ENCODE measurements around the gene RELN. TPM values are rescaled to one million over a fixed set of nuclear protein-coding genes. Genes with fewer than 3 reads are reported as not detected.

The RELN gene
- total RNA-seq, 1 experiment from 2014 or later = 0.20 TPM

DNA sequence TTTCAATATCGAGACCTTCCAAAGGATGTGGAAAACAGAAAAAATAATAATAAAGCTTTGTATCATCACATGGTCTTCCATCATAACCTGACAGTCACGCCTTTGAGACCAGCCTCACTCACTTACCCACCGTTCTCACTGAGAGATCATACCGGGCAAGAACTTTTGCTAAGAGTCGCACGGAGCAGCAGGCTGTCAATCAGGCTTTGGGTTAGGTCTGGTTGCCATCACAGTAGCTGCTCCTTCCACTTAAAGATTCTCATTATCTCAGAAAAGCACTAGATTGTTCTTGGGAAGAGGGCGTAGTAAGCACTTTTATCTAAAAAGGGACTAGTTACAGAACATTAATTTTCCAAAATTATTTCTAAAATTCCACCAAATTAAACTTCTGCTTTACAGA lies 2.0 kb downstream of the RELN start:
- no peaks in the 10 kb centered on the region for H3K9me2 ChIP-seq (ENCODE audit: insufficient read depth)
- no peak overlapping the region for H3K4me3 ChIP-seq (replicated peaks in 1 of 2; ENCODE audit: low read depth in 1 of 2, low read length in 2 of 2)
- ChIA-PET POLR2A (no interaction called here), CTCF (no interaction called here), RAD21 (ENCODE audit: low non-redundant PET in 1 of 2, low total read pairs in 2 of 2, uncharacterized antibody in 2 of 2, unreplicated experiment in 2 of 2) (no interaction called here)
- H3K27me3 ChIP-seq (ENCODE audit: insufficient read depth, low read length) = peaks cover 32% of the 10 kb centered on the region
- ATAC-seq = no peak
- no peak overlapping the region for H3K4me2 ChIP-seq (ENCODE audit: low read length)
- no peak overlapping the region for H3K27ac ChIP-seq (ENCODE audit: low read depth, low read length)
- H3K36me3 ChIP-seq (ENCODE audit: control insufficient read depth in 1 of 2, insufficient read depth in 2 of 2, low read length in 2 of 2) = no peaks in the 10 kb centered on the region
- H3K9ac ChIP-seq (ENCODE audit: low read length) = no peak overlapping the region
- intact Hi-C loops (cut with micrococcal nuclease) = no loop called here
- H3K9me3 ChIP-seq (ENCODE audit: control insufficient read depth in 1 of 2, insufficient read depth in 1 of 2, low read depth in 1 of 2, low read length in 2 of 2) = no peaks in the 10 kb centered on the region
- no TSS peak for BruUV-seq (replicated peaks)
- TF ChIP-seq JUND (IDR thresholded peaks at IDR 0.05) = no peak
- TF ChIP-seq EGR1 (IDR thresholded peaks at IDR 0.05; ENCODE audit: low read depth) = no peak
- no peak for TF ChIP-seq POLR2A (IDR thresholded peaks at IDR 0.05; ENCODE audit: borderline replicate concordance, extremely low read depth, insufficient read depth, insufficient read length)
- no peak for TF ChIP-seq CBX3 (IDR thresholded peaks at IDR 0.05; ENCODE audit: low read depth)
- TF ChIP-seq, protein P1, sequence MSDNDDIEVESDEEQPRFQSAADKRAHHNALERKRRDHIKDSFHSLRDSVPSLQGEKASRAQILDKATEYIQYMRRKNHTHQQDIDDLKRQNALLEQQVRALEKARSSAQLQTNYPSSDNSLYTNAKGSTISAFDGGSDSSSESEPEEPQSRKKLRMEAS (IDR thresholded peaks at IDR 0.05) = no peak
- TF ChIP-seq SRF (IDR thresholded peaks at IDR 0.05; ENCODE audit: low read depth) = no peak
- no peak for TF ChIP-seq SIN3A (IDR thresholded peaks at IDR 0.05; ENCODE audit: low read depth)
- no peak for TF ChIP-seq EZH2phosphoT487 (IDR thresholded peaks at IDR 0.05; ENCODE audit: borderline replicate concordance)
- no peak for TF ChIP-seq ZFX (IDR thresholded peaks at IDR 0.05)
- TF ChIP-seq, protein P2, sequence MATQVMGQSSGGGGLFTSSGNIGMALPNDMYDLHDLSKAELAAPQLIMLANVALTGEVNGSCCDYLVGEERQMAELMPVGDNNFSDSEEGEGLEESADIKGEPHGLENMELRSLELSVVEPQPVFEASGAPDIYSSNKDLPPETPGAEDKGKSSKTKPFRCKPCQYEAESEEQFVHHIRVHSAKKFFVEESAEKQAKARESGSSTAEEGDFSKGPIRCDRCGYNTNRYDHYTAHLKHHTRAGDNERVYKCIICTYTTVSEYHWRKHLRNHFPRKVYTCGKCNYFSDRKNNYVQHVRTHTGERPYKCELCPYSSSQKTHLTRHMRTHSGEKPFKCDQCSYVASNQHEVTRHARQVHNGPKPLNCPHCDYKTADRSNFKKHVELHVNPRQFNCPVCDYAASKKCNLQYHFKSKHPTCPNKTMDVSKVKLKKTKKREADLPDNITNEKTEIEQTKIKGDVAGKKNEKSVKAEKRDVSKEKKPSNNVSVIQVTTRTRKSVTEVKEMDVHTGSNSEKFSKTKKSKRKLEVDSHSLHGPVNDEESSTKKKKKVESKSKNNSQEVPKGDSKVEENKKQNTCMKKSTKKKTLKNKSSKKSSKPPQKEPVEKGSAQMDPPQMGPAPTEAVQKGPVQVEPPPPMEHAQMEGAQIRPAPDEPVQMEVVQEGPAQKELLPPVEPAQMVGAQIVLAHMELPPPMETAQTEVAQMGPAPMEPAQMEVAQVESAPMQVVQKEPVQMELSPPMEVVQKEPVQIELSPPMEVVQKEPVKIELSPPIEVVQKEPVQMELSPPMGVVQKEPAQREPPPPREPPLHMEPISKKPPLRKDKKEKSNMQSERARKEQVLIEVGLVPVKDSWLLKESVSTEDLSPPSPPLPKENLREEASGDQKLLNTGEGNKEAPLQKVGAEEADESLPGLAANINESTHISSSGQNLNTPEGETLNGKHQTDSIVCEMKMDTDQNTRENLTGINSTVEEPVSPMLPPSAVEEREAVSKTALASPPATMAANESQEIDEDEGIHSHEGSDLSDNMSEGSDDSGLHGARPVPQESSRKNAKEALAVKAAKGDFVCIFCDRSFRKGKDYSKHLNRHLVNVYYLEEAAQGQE (IDR thresholded peaks at IDR 0.05; ENCODE audit: low read depth) = no peak
- no peak for TF ChIP-seq RAD21 (IDR thresholded peaks at IDR 0.05; ENCODE audit: low read depth)
- TF ChIP-seq, protein P3, sequence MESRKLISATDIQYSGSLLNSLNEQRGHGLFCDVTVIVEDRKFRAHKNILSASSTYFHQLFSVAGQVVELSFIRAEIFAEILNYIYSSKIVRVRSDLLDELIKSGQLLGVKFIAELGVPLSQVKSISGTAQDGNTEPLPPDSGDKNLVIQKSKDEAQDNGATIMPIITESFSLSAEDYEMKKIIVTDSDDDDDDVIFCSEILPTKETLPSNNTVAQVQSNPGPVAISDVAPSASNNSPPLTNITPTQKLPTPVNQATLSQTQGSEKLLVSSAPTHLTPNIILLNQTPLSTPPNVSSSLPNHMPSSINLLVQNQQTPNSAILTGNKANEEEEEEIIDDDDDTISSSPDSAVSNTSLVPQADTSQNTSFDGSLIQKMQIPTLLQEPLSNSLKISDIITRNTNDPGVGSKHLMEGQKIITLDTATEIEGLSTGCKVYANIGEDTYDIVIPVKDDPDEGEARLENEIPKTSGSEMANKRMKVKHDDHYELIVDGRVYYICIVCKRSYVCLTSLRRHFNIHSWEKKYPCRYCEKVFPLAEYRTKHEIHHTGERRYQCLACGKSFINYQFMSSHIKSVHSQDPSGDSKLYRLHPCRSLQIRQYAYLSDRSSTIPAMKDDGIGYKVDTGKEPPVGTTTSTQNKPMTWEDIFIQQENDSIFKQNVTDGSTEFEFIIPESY (IDR thresholded peaks at IDR 0.05; ENCODE audit: extremely low read depth, insufficient replicate concordance, low read length) = no peak
- TF ChIP-seq FOSL1 (IDR thresholded peaks at IDR 0.05; ENCODE audit: low read depth) = no peak
- no peak for TF ChIP-seq YY1 (IDR thresholded peaks at IDR 0.05; ENCODE audit: extremely low read depth, insufficient replicate concordance, low read depth, low read length)
- TF ChIP-seq POLR2AphosphoS5 (IDR thresholded peaks at IDR 0.05; ENCODE audit: low read depth, low read length) = no peak
- TF ChIP-seq, protein P4, sequence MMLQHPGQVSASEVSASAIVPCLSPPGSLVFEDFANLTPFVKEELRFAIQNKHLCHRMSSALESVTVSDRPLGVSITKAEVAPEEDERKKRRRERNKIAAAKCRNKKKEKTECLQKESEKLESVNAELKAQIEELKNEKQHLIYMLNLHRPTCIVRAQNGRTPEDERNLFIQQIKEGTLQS (IDR thresholded peaks at IDR 0.05) = no peak
- no peak for TF ChIP-seq TCF7L2 (IDR thresholded peaks at IDR 0.05; ENCODE audit: borderline replicate concordance, extremely low read depth, insufficient read depth, insufficient read length)
- TF ChIP-seq ZNF274 (IDR thresholded peaks at IDR 0.05; ENCODE audit: low read depth, low read length) = no peak
- no peak for TF ChIP-seq ELF1 (IDR thresholded peaks at IDR 0.05; ENCODE audit: borderline replicate concordance, low read depth)
- no peak for TF ChIP-seq EZH2 (IDR thresholded peaks at IDR 0.05)
- H3K4me1 ChIP-seq (ENCODE audit: control insufficient read depth in 1 of 2, insufficient read depth in 2 of 2, low read length in 2 of 2) = no peaks in the 10 kb centered on the region
- H2AFZ ChIP-seq (ENCODE audit: low read depth, low read length, poor library complexity, severe bottlenecking) = no peak overlapping the region
- no peak for DNase-seq (ENCODE audit: low read depth, low spot score)
- H4K20me1 ChIP-seq (ENCODE audit: insufficient read depth) = no peaks in the 10 kb centered on the region
- no peaks in the 10 kb centered on the region for H3K79me2 ChIP-seq (ENCODE audit: insufficient read depth, low read length)

Data from HCT116 (cell line).